SK-N-SH (cell line): ENCODE measurements around the gene SCN9A.

Source experiments
- CHD2 ChIP-seq: fragments of 150-350 bp; IDR thresholded peaks from 2 replicates; pipeline ENCODE4 v1.6.1; 2018; ENCODE audit warnings: low read length; ENCODE audit not compliant: partially characterized antibody
- EP300 ChIP-seq, 2 experiments: IDR thresholded peaks; 2 replicates each; pipeline versions ENCODE4 v1.4.0 to v1.6.1; 2012; ENCODE audit warnings: borderline replicate concordance in 1 of 2, low read depth in 1 of 2, low read length in 1 of 2
- FOXM1 ChIP-seq: IDR thresholded peaks from 2 replicates; pipeline ENCODE4 v1.4.0; 2012; ENCODE audit warnings: low read depth, mild to moderate bottlenecking
- GABPA ChIP-seq: IDR thresholded peaks from 2 replicates; pipeline ENCODE4 v1.4.0; 2012; ENCODE audit warnings: low read depth, mild to moderate bottlenecking
- MEF2A ChIP-seq: IDR thresholded peaks from 2 replicates; pipeline ENCODE4 v1.4.0; 2012; ENCODE audit warnings: low read depth, borderline replicate concordance
- NFIC ChIP-seq: IDR thresholded peaks from 2 replicates; pipeline ENCODE4 v1.4.0; 2012; ENCODE audit warnings: borderline replicate concordance
- RAD21 ChIP-seq: IDR thresholded peaks from 2 replicates; pipeline ENCODE4 v1.6.1; 2012; ENCODE audit warnings: mild to moderate bottlenecking, low read length
- REST ChIP-seq: IDR thresholded peaks from 2 replicates; pipeline ENCODE4 v1.6.1; 2012; ENCODE audit warnings: mild to moderate bottlenecking, low read depth, low read length, moderate library complexity
- TF ChIP-seq, protein P1 (sequence below): fragments of 200-600 bp; sonication (generic); IDR thresholded peaks from 2 replicates; pipeline ENCODE4 v1.6.1; 2017; ENCODE audit warnings: antibody characterized with exemption, mild to moderate bottlenecking, moderate library complexity
- TF ChIP-seq, protein P2 (sequence below): fragments of 150-350 bp; IDR thresholded peaks from 2 replicates; pipeline ENCODE4 v1.6.1; 2016; ENCODE audit warnings: mild to moderate bottlenecking, low read depth, low read length
- TF ChIP-seq, protein P3 (sequence below): fragments of 150-350 bp; IDR thresholded peaks from 2 replicates; pipeline ENCODE4 v1.6.1; 2017; ENCODE audit warnings: antibody characterized with exemption, low read length, low read depth, borderline replicate concordance
- TF ChIP-seq, protein P4 (sequence below): IDR thresholded peaks from 2 replicates; pipeline ENCODE4 v1.4.0; 2012; ENCODE audit warnings: low read depth

DNA sequence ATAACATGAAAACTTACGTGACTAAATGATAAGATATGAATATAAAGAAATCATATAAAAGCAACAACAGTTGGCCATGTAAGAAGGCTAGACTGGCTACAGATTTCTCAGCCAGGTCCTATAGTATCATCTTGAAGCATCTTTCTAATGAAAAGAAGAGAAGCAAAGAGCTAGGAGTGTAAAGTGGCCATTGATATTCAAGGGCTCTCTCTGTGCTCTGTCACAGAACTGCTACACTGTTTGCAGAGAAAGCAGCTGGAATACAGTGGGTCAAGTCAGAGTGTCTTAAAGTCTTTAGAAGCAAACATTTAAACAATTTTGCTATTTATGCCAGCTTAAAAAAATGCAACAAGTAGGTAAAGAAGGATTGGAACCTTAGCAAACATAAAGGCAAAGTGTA, 118.8 kb downstream of the SCN9A start:
- no peak for TF ChIP-seq MEF2A
- TF ChIP-seq EP300 (IDR thresholded peaks at IDR 0.05; ENCODE audit: borderline replicate concordance in 1 of 2, low read depth in 1 of 2, low read length in 1 of 2), result no peak
- no peak for TF ChIP-seq FOXM1
- TF ChIP-seq, protein P1, sequence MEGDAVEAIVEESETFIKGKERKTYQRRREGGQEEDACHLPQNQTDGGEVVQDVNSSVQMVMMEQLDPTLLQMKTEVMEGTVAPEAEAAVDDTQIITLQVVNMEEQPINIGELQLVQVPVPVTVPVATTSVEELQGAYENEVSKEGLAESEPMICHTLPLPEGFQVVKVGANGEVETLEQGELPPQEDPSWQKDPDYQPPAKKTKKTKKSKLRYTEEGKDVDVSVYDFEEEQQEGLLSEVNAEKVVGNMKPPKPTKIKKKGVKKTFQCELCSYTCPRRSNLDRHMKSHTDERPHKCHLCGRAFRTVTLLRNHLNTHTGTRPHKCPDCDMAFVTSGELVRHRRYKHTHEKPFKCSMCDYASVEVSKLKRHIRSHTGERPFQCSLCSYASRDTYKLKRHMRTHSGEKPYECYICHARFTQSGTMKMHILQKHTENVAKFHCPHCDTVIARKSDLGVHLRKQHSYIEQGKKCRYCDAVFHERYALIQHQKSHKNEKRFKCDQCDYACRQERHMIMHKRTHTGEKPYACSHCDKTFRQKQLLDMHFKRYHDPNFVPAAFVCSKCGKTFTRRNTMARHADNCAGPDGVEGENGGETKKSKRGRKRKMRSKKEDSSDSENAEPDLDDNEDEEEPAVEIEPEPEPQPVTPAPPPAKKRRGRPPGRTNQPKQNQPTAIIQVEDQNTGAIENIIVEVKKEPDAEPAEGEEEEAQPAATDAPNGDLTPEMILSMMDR, result no peak
- no peak for TF ChIP-seq CHD2
- TF ChIP-seq, protein P2, sequence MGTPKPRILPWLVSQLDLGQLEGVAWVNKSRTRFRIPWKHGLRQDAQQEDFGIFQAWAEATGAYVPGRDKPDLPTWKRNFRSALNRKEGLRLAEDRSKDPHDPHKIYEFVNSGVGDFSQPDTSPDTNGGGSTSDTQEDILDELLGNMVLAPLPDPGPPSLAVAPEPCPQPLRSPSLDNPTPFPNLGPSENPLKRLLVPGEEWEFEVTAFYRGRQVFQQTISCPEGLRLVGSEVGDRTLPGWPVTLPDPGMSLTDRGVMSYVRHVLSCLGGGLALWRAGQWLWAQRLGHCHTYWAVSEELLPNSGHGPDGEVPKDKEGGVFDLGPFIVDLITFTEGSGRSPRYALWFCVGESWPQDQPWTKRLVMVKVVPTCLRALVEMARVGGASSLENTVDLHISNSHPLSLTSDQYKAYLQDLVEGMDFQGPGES, result no peak
- no peak for TF ChIP-seq RAD21
- TF ChIP-seq REST, result no peak
- no peak for TF ChIP-seq NFIC
- TF ChIP-seq, protein P3, sequence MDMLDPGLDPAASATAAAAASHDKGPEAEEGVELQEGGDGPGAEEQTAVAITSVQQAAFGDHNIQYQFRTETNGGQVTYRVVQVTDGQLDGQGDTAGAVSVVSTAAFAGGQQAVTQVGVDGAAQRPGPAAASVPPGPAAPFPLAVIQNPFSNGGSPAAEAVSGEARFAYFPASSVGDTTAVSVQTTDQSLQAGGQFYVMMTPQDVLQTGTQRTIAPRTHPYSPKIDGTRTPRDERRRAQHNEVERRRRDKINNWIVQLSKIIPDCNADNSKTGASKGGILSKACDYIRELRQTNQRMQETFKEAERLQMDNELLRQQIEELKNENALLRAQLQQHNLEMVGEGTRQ, result no peak
- TF ChIP-seq, protein P4, sequence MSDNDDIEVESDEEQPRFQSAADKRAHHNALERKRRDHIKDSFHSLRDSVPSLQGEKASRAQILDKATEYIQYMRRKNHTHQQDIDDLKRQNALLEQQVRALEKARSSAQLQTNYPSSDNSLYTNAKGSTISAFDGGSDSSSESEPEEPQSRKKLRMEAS, result no peak
- TF ChIP-seq GABPA, result no peak
